Peyer's patch (tissue), 4 donors: ENCODE measurements around the gene PLEKHA7. TPM values are rescaled to one million over a fixed set of nuclear protein-coding genes. Genes with fewer than 3 reads are reported as not detected.
"Not testable (repeated sequence)": the region's sequence is repeated elsewhere in the genome, so short reads cannot be mapped to it uniquely, and the experiment has no call there.

Experiments
- DNase-seq, 3 donors: peaks; one replicate each; pipeline ENCODE4 v3.0.0-alpha.2; 2017 to 2019
- H3K27ac ChIP-seq, 4 donors: fragments of 200-600 bp; sonication (generic); one replicate each; pipeline ENCODE4 v1.5.1; 2016 to 2019
- H3K27me3 ChIP-seq, 2 donors: fragments of 200-600 bp; sonication (generic); one replicate each; pipeline ENCODE4 v1.5.1; 2019
- H3K36me3 ChIP-seq, 3 donors: fragments of 200-600 bp; sonication (generic); one replicate each; pipeline ENCODE4 v1.5.1; 2016 to 2019
- H3K4me1 ChIP-seq, 4 donors: fragments of 200-600 bp; sonication (generic); one replicate each; pipeline ENCODE4 v1.5.1; 2016 to 2019
- H3K4me3 ChIP-seq, 4 donors: fragments of 200-600 bp; sonication (generic); 1 replicate in 3 of 4; 2 replicates in 1 of 4; pipeline ENCODE4 v1.5.1; 2016 to 2019; ENCODE audit warnings: mild to moderate bottlenecking in 1 of 4
- H3K9me3 ChIP-seq, 4 donors: fragments of 200-600 bp; sonication (generic); one replicate each; pipeline ENCODE4 v1.5.1; 2016 to 2019; ENCODE audit warnings: mild to moderate bottlenecking in 1 of 4
- POLR2A ChIP-seq, 2 donors: fragments of 450-650 bp; IDR thresholded peaks; one replicate each; pipeline ENCODE4 v1.5.1; 2017; ENCODE audit warnings: antibody characterized with exemption in 2 of 2, mild to moderate bottlenecking in 2 of 2, moderate library complexity in 2 of 2
- total RNA-seq, 4 donors: library from RNA; depleted of rRNA; stranded (reverse); fragments of >200 nt; gene quantifications; one replicate each; pipeline ENCODE4 v1.1.0, GENCODE V29; 2016
- TF ChIP-seq, protein P1 (sequence below), 6 experiments: fragments of 450-650 bp in 4 of 6; fragments of 200-600 bp in 2 of 6; sonication (generic) in 1 of 6; IDR thresholded peaks; one replicate each; pipeline ENCODE4 v1.5.1; 2017 to 2019; ENCODE audit warnings: antibody characterized with exemption in 6 of 6, mild to moderate bottlenecking in 3 of 6, moderate library complexity in 1 of 6

PLEKHA7 gene
- total RNA-seq, 4 donors from 2014 or later: 129 to 211 (median 176) TPM

DNA sequence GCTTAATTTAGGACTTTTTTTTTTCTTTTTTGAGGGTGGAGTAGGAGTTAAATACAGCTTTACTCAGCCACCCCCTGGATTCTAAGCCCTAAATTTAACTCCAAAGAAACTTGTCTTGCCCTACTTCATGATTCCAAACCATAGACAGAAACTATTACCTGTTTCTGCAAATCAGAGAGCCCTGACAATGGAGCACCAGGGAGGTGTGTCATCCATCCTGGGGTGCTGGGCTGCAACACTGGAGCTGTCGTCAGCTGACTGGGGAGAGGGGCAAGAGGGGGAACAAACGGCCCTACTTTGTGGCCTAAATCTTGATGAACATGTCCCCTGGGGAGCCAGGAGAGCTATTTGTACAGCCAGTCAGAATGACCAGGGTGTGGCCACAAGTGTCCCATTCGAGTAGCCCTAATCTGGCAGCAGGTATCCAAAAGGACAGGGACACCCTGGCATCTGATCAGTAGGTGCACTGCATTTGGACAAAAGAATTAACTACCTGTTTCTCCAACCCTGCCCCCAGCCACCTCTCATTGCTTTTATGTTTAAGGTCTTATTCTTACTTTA, 50.8 kb downstream of the PLEKHA7 start:
- no peak for TF ChIP-seq POLR2A (IDR thresholded peaks at IDR 0.05)
- TF ChIP-seq, protein P1, sequence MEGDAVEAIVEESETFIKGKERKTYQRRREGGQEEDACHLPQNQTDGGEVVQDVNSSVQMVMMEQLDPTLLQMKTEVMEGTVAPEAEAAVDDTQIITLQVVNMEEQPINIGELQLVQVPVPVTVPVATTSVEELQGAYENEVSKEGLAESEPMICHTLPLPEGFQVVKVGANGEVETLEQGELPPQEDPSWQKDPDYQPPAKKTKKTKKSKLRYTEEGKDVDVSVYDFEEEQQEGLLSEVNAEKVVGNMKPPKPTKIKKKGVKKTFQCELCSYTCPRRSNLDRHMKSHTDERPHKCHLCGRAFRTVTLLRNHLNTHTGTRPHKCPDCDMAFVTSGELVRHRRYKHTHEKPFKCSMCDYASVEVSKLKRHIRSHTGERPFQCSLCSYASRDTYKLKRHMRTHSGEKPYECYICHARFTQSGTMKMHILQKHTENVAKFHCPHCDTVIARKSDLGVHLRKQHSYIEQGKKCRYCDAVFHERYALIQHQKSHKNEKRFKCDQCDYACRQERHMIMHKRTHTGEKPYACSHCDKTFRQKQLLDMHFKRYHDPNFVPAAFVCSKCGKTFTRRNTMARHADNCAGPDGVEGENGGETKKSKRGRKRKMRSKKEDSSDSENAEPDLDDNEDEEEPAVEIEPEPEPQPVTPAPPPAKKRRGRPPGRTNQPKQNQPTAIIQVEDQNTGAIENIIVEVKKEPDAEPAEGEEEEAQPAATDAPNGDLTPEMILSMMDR (IDR thresholded peaks at IDR 0.05): no peak
- H3K4me1 ChIP-seq: peaks cover 0 to 17% (median 0%) of the 10 kb centered on the region in 4 donors
- H3K4me3 ChIP-seq: no peak overlapping the region
- H3K9me3 ChIP-seq: no peaks in the 10 kb centered on the region
- no peak for DNase-seq
- H3K36me3 ChIP-seq: no peaks in the 10 kb centered on the region
- H3K27ac ChIP-seq: no peak overlapping the region
- no peaks in the 10 kb centered on the region for H3K27me3 ChIP-seq

DNA sequence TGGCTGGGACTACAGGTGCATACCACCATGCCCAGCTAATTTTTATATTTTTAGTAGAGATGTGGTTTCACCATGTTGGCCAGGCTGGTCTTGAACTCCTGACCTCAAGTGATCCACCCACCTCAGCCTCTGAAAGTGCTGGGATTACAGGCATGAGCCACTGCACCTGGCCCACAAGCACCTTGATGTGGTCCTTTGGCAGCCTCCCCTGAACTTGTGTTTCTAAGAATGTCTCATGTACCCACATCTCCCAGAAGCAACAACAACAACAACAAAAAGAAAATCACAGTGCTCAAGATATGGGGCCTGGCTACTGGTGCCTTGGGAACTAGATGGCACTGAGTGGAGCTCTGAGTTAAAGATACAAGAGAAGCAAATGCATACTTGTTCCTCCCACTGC, 51.6 kb downstream of the PLEKHA7 start:
- not testable (repeated sequence) for DNase-seq, H3K9me3 ChIP-seq, H3K27me3 ChIP-seq, H3K4me3 ChIP-seq, H3K27ac ChIP-seq, H3K36me3 ChIP-seq, H3K4me1 ChIP-seq

DNA sequence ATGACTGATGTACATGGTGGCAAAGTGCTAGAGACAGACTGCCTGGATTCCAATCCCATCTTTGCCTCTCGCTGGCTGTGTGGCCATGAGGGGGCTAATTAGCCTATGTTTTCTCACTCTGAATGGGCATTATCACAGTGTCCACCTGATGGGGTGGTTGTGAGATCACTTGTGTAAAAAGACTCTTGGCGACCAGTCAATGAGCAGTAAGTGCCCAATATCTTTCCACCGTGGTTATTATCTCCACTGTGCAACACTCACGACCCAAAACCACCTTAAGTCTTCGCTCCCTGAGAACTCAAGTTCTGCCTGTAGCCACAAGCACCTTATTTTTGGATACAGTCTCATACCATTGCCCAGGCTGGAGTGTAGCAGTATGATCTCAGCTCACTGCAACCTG, 52.1 kb downstream of the PLEKHA7 start:
- H3K9me3 ChIP-seq: no peaks in the 10 kb centered on the region
- H3K4me1 ChIP-seq: peaks cover 0 to 10% (median 0%) of the 10 kb centered on the region in 4 donors
- DNase-seq: no peak
- TF ChIP-seq, protein P1 (IDR thresholded peaks at IDR 0.05): no peak
- no peak for TF ChIP-seq POLR2A (IDR thresholded peaks at IDR 0.05)
- H3K27me3 ChIP-seq: no peaks in the 10 kb centered on the region
- H3K27ac ChIP-seq: no peak overlapping the region
- no peaks in the 10 kb centered on the region for H3K36me3 ChIP-seq
- H3K4me3 ChIP-seq: no peak overlapping the region

DNA sequence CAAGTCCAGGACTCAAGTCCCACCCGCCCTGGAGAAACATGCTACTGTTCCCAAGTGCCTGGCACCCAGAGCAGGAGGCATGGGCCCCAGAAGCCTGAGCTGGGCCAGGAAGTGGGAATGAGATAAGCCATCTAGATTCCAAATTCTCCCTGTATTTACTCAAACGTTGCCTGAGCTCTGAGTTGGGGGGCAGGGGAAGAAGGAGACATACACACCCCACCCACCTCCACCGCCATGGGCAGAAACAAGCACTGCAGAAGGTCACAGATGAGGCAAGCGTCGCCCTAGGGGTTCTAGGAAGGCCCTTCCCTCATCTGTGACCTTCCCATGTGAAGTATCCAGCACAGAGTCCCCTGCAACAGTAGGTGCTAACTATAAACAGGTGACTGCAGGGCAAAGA, 54.0 kb downstream of the PLEKHA7 start:
- H3K9me3 ChIP-seq: no peaks in the 10 kb centered on the region
- H3K4me1 ChIP-seq: peaks cover 0 to 20% (median 0%) of the 10 kb centered on the region in 4 donors

DNA sequence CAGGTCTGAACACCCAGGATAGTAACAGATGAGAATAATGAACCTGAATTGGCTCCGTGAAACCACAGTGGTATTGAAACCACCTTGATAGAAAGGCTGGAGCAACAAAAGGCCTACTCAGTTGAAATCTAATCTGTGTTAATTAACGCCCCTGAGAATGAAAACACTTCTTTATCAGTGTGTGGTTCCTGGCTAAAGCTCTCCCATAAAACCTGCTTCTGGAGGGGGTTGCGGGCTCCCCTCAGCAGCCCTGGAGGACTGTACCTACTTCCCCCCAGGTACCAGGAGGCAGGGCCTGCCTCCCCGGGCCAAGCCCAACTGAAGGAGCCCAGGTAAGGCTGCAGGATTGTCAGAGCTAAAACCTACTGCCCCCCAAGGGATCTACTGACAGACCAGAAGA, 54.6 kb downstream of the PLEKHA7 start:
- TF ChIP-seq POLR2A (IDR thresholded peaks at IDR 0.05): no peak
- Histone ChIP-seq H3K36me3 (no peaks in the 10 kb centered on the region), H3K4me1 (peaks cover 0 to 24% (median 0%) of the 10 kb centered on the region in 4 donors), H3K27ac (no peak overlapping the region), H3K4me3 (no peak overlapping the region), H3K27me3 (no peaks in the 10 kb centered on the region), H3K9me3 (no peaks in the 10 kb centered on the region)
- DNase-seq: no peak

More for the DNA sequence above, 54.0 kb downstream of the PLEKHA7 start:
- no peak for DNase-seq
- Histone ChIP-seq H3K36me3 (no peaks in the 10 kb centered on the region), H3K27me3 (no peaks in the 10 kb centered on the region), H3K27ac (no peak overlapping the region), H3K4me3 (no peak overlapping the region)
- TF ChIP-seq, protein P1 (IDR thresholded peaks at IDR 0.05): no peak
- TF ChIP-seq POLR2A (IDR thresholded peaks at IDR 0.05): no peak

DNA sequence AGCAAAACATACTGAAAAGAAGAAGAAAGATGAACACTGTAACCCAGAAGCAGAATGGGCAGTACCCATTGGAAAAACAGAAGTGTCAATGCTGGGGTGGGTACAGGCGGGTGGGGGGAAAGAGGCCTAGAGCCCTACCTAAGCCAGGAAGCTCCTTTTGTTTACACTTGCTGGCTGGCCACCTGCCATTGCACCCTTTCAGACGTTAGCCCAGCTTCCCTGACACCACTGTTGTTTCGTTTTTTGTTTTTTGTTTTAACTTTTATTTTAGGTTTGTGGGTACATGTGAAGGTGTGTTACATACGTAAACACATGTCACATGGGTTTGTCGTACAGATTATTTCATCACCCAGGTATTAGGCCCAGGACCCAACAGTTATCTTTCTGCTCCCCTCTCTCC, 55.4 kb downstream of the PLEKHA7 start:
- peaks cover 0 to 24% (median 0%) of the 10 kb centered on the region in 4 donors for H3K4me1 ChIP-seq
- no peaks in the 10 kb centered on the region for H3K27me3 ChIP-seq
- H3K9me3 ChIP-seq: no peaks in the 10 kb centered on the region
- no peak for DNase-seq
- TF ChIP-seq POLR2A (IDR thresholded peaks at IDR 0.05): no peak
- TF ChIP-seq, protein P1 (IDR thresholded peaks at IDR 0.05): no peak
- no peaks in the 10 kb centered on the region for H3K36me3 ChIP-seq
- H3K27ac ChIP-seq: no peak overlapping the region
- no peak overlapping the region for H3K4me3 ChIP-seq
